ENCODE results near the gene WNT7B. TPM values are rescaled to one million over a fixed set of nuclear protein-coding genes. Genes with fewer than 3 reads are reported as not detected.
"Not testable (repeated sequence)": the region's sequence is repeated elsewhere in the genome, so short reads cannot be mapped to it uniquely, and the experiment has no call there.

Gene WNT7B
- total and polyA plus RNA-seq, 8 donors = 0.06 to 2.0 TPM; not detected in 6

DNA sequence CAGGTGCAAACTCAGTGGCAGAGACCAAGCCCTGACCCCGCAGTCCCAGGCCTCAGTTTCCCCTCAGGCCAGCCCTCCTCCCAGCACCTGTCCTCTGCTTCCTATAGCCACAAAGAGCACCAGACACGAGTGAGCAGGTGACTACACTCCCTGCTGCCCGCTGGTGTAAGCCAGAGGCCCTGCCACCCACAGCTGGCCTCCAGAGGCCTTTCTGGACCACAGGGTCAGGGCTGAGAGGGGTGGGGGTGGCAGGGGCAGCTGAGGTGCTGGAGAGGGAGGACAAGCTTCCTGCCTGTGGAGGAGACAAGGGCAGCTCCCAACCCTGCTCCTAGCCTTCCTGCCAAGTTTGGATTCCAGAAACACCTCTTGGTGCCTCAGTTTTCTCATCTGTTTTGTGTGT is 31.3 kb upstream of the WNT7B start:
- peak in 1 of 2 donors; percentile 34 for DNase-seq
- H3K4me1 ChIP-seq = peaks cover 42 to 62% (median 55%) of the 10 kb centered on the region in 4 donors
- H3K27me3 ChIP-seq = no peaks in the 10 kb centered on the region
- H3K27ac ChIP-seq = peak overlapping the region; percentile 71 to 97 (median 91)
- H3K9me3 ChIP-seq = peaks cover 0 to 9% (median 4%) of the 10 kb centered on the region in 4 donors
- TF ChIP-seq, protein P1, sequence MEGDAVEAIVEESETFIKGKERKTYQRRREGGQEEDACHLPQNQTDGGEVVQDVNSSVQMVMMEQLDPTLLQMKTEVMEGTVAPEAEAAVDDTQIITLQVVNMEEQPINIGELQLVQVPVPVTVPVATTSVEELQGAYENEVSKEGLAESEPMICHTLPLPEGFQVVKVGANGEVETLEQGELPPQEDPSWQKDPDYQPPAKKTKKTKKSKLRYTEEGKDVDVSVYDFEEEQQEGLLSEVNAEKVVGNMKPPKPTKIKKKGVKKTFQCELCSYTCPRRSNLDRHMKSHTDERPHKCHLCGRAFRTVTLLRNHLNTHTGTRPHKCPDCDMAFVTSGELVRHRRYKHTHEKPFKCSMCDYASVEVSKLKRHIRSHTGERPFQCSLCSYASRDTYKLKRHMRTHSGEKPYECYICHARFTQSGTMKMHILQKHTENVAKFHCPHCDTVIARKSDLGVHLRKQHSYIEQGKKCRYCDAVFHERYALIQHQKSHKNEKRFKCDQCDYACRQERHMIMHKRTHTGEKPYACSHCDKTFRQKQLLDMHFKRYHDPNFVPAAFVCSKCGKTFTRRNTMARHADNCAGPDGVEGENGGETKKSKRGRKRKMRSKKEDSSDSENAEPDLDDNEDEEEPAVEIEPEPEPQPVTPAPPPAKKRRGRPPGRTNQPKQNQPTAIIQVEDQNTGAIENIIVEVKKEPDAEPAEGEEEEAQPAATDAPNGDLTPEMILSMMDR (IDR thresholded peaks at IDR 0.05) = no peak
- TF ChIP-seq POLR2AphosphoS5 (IDR thresholded peaks at IDR 0.05) = no peak
- no peak overlapping the region for H3K4me3 ChIP-seq
- intact Hi-C loops (cut with DNase I; ENCODE audit: low total_unique reads) = no loop called here
- WGBS, 5 donors = 55 to 70% (median 60%) methylated on average over 3 of the region's 3 CpGs; no CpG with 5 or more reads in 1 of the 5 donors
- H3K36me3 ChIP-seq = no peaks in the 10 kb centered on the region

DNA sequence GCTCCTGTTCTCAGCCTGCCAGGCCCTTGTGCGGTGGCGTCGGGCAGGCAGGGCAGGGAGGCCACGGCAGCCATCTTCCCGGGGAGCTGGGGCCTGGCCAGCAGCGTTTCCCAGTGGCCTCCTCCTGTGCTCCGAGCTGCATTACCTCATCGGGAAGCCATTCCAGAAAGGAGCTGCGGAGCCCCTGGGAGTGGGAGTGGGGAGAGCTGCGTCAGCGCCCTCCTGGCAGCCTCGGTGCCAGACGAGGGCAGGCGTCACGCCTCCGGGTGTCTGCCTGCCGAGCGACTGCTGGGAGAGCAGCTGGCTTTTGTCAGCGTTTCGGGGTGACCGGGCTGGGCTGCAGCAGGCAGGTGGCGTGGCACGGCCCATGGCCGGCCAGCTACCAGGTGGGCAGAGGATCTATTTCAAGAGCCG is 30.9 kb upstream of the WNT7B start:
- Histone ChIP-seq H3K4me3 (no peak overlapping the region), H3K9me3 (peaks cover 0 to 9% (median 4%) of the 10 kb centered on the region in 4 donors), H3K27me3 (no peaks in the 10 kb centered on the region), H3K36me3 (no peaks in the 10 kb centered on the region), H3K27ac (peak overlapping the region; percentile 71 to 97 (median 91)), H3K4me1 (peaks cover 37 to 62% (median 53%) of the 10 kb centered on the region in 4 donors)
- DNase-seq = peak; percentile 39 to 93
- intact Hi-C loops (cut with DNase I; ENCODE audit: low total_unique reads) = no loop called here
- peak; percentile 91 for TF ChIP-seq EP300 (IDR thresholded peaks at IDR 0.05)
- TF ChIP-seq, protein P1 (IDR thresholded peaks at IDR 0.05) = no peak
- no peak for TF ChIP-seq POLR2A (IDR thresholded peaks at IDR 0.05)
- peak; percentile 50 to 96 (median 83) for TF ChIP-seq POLR2AphosphoS5 (IDR thresholded peaks at IDR 0.05)
- 34 to 96% (median 71%) methylated on average over 9 to 25 of the region's 25 CpGs for WGBS, 5 donors

DNA sequence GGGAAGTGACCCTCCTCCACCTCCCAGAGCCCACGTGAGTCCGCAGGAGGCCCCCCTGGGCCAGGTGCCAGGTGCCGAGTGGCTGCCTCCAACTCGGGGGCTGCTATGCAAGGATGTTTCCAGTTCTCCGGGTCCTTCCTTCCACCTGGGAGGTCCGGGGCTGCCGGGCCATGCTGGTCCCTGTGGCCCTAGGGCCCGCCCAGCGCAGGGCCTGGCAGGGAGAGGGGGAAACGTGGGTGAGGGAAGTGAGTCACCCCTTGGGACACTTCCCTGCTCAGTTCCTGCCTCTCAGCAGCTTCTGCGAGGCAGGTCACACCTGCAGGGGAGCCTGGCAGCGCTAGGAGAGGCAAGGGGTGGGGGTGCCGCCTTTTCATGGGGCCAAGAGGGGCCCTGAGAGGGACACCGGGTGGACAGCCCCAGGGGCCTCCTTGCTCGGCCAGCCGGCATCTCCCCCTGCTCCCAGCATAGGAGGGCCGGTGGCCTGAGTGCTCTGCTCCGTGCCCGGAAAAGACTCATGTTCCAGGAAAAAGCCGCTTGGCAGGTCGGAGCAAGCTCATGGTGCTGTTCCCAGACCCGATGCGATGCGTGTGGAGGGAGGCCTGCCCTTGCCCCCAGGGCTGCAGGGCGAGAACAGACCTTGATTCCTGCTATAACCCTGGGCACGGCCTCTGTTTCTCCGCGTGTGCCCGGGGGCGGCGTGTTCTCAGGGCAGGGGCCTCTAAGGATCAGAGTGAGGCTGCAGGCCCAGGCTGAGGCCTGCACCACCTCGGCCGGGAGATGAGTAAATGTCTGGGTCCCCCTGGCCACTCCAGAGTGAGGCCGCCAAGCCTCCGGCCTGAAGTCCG is 30.3 kb upstream of the WNT7B start:
- peaks cover 34 to 57% (median 51%) of the 10 kb centered on the region in 4 donors for H3K4me1 ChIP-seq
- H3K9me3 ChIP-seq = peaks cover 0 to 9% (median 4%) of the 10 kb centered on the region in 4 donors
- peak overlapping the region; percentile 71 to 97 (median 91) for H3K27ac ChIP-seq
- DNase-seq = peak; percentile 69 to 79
- H3K4me3 ChIP-seq = peak overlapping the region in 3 of 4 donors; percentile 13 to 31 (median 19)
- 34 to 46% (median 38%) methylated on average over 22 to 36 of the region's 36 CpGs for WGBS, 5 donors
- no peaks in the 10 kb centered on the region for H3K27me3 ChIP-seq
- intact Hi-C loops (cut with DNase I; ENCODE audit: low total_unique reads) = no loop called here
- TF ChIP-seq POLR2AphosphoS5 (IDR thresholded peaks at IDR 0.05) = peak; percentile 46 to 84 (median 58)
- TF ChIP-seq EP300 (IDR thresholded peaks at IDR 0.05) = no peak
- no peaks in the 10 kb centered on the region for H3K36me3 ChIP-seq

DNA sequence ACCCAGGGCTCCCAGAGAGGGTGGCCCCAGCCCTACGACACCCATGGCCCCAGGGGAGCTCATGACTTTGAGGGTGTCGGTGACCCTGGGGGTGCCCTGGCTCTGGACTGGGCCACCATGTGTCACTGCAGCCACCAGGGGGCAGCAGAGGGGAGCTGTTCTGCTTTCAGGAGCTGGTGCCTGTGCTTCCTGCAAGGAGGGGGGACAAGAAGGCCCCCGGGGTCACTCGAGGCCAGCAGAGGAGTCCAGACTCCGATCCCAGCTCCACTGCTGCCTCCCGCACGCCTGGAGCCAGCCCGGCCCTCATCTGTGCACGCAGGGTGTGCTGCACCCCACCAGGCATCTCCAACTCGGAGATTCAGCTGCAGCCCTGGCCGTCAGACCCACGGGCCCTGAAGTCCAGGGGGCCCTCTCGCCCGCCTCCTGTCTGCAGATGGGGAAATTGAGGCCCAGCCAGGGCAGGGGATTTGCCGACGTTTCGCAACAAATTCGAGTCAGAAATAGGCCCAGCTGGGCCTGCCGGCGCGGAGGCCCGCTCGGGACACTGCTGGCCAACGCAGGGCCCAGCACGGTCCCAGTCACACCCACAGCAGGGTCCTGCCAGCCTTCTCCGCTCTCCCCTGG is 29.5 kb upstream of the WNT7B start:
- H3K36me3 ChIP-seq = no peaks in the 10 kb centered on the region
- peaks cover 33 to 56% (median 47%) of the 10 kb centered on the region in 4 donors for H3K4me1 ChIP-seq
- peaks cover 0 to 9% (median 4%) of the 10 kb centered on the region in 4 donors for H3K9me3 ChIP-seq
- DNase-seq = peak; percentile 91 to 95
- peak in 1 of 3 donors; percentile 53 for TF ChIP-seq POLR2AphosphoS5 (IDR thresholded peaks at IDR 0.05)
- TF ChIP-seq POLR2A (IDR thresholded peaks at IDR 0.05) = no peak
- TF ChIP-seq, protein P1 (IDR thresholded peaks at IDR 0.05) = peak in 5 of 7 experiments; percentile 87 to 98 (median 97)
- 0 to 64% (median 36%) methylated on average over 1 to 26 of the region's 26 CpGs for WGBS, 5 donors
- peak overlapping the region in 3 of 4 donors; percentile 13 to 31 (median 19) for H3K4me3 ChIP-seq
- H3K27me3 ChIP-seq = no peaks in the 10 kb centered on the region
- H3K27ac ChIP-seq = peak overlapping the region; percentile 71 to 97 (median 91)
- intact Hi-C loops (cut with DNase I; ENCODE audit: low total_unique reads) = no loop called here

DNA sequence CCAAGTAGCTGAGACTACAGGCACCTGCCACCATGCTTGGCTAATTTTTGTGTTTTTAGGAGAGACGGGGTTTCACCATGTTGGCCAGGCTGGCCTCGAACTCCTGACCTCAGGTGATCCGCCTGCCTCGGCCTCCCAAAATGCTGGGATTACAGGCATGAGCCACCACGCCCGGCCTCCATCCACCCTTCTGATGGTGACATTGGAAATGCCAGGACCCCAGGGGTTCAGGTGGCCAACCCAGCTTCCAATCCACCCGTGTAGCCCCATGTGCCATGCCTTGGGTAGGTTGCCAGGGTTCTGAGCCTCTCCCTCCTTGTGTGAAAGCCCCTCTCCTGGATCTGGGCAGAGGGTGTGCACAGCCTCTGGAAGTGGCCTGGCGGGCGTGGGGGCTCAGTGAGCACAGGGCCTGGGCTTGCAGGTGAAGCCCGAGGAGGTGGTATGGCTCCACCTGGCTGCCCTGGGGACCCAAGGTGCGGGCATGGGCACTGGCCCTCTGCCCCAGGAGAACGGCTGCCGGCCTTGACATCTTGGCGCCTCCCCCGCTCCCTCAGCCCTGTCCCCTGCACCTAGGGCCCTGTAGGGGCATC is 28.2 kb upstream of the WNT7B start:
- peaks cover 27 to 58% (median 42%) of the 10 kb centered on the region in 4 donors for H3K4me1 ChIP-seq
- H3K9me3 ChIP-seq; H3K36me3 ChIP-seq; DNase-seq; intact Hi-C loops (cut with DNase I; ENCODE audit: low total_unique reads); H3K27me3 ChIP-seq; H3K27ac ChIP-seq; H3K4me3 ChIP-seq: not testable (repeated sequence)
- WGBS, 5 donors = 80 to 92% (median 86%) methylated on average over 13 to 15 of the region's 15 CpGs

Measured in stomach (tissue), 9 donors.